Right atrium auricular region (tissue), 2 donors: Measurements from ENCODE around the gene PDE3B. TPM values are rescaled to one million over a fixed set of nuclear protein-coding genes. Genes with fewer than 3 reads are reported as not detected.
"Not testable (repeated sequence)": the region's sequence is repeated elsewhere in the genome, so short reads cannot be mapped to it uniquely, and the experiment has no call there.

ENCODE experiments used
- DNase-seq: peaks from one replicate; pipeline ENCODE4 v3.0.0-alpha.2; 2019; ENCODE audit warnings: low spot score
- H3K27ac ChIP-seq, 2 donors: fragments of 200-600 bp; sonication (generic); 1 replicate in 1 of 2; 2 replicates in 1 of 2; pipeline ENCODE4 v1.5.1; 2016 to 2019
- H3K27me3 ChIP-seq, 2 donors: fragments of 200-600 bp; sonication (generic); one replicate each; pipeline versions ENCODE4 v1.5.1 to v1.6.0; 2017 to 2019
- H3K36me3 ChIP-seq: fragments of 200-600 bp; sonication (generic); one replicate; pipeline ENCODE4 v1.5.1; 2016
- H3K4me1 ChIP-seq, 2 donors: fragments of 200-600 bp; sonication (generic); one replicate each; pipeline versions ENCODE4 v1.5.1 to v1.6.0; 2017 to 2019
- H3K4me3 ChIP-seq, 2 donors: fragments of 200-600 bp; sonication (generic); 1 replicate in 1 of 2; 2 replicates in 1 of 2; pipeline ENCODE4 v1.5.1; 2017 to 2019; ENCODE audit warnings: mild to moderate bottlenecking in 1 of 2, moderate library complexity in 1 of 2
- H3K9me3 ChIP-seq, 2 donors: fragments of 200-600 bp; sonication (generic); one replicate each; pipeline ENCODE4 v1.5.1; 2019
- total RNA-seq, 2 donors: library from RNA; depleted of rRNA; stranded (reverse); fragments of >200 nt; gene quantifications; one replicate each; pipeline ENCODE4 v1.1.0, GENCODE V29; 2016
- TF ChIP-seq, protein P1 (sequence below), 2 donors: fragments of 200-600 bp; sonication (generic); IDR thresholded peaks; one replicate each; pipeline ENCODE4 v1.5.1; 2019; ENCODE audit warnings: antibody characterized with exemption in 2 of 2

PDE3B gene
- total RNA-seq, 2 donors from 2014 or later = 13.9 to 15.3 TPM

DNA sequence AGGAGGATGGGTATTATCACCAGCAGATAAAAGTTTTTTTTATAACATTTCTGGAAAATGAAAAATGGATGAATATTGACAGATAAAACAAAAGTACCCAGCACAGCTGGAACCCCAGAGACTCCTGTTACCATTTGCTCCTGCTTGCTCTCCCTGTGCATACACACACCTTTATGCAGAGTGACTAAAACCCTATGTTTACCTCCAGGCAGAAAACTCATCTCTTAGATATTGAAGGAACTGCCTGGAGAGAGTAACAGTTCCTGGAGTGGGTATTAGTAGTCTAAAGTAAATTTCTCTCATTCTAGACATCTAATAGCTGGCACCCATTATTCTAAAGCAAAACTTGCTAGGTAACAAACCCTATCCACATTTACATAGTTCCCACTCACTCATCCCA is 210.5 kb downstream of the PDE3B start:
- TF ChIP-seq, protein P1, sequence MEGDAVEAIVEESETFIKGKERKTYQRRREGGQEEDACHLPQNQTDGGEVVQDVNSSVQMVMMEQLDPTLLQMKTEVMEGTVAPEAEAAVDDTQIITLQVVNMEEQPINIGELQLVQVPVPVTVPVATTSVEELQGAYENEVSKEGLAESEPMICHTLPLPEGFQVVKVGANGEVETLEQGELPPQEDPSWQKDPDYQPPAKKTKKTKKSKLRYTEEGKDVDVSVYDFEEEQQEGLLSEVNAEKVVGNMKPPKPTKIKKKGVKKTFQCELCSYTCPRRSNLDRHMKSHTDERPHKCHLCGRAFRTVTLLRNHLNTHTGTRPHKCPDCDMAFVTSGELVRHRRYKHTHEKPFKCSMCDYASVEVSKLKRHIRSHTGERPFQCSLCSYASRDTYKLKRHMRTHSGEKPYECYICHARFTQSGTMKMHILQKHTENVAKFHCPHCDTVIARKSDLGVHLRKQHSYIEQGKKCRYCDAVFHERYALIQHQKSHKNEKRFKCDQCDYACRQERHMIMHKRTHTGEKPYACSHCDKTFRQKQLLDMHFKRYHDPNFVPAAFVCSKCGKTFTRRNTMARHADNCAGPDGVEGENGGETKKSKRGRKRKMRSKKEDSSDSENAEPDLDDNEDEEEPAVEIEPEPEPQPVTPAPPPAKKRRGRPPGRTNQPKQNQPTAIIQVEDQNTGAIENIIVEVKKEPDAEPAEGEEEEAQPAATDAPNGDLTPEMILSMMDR (IDR thresholded peaks at IDR 0.05) = no peak
- H3K36me3 ChIP-seq = no peaks in the 10 kb centered on the region
- H3K4me1 ChIP-seq = no peaks in the 10 kb centered on the region
- H3K27ac ChIP-seq = no peak overlapping the region
- no peaks in the 10 kb centered on the region for H3K9me3 ChIP-seq
- DNase-seq = no peak
- H3K4me3 ChIP-seq = no peak overlapping the region
- H3K27me3 ChIP-seq = no peaks in the 10 kb centered on the region

DNA sequence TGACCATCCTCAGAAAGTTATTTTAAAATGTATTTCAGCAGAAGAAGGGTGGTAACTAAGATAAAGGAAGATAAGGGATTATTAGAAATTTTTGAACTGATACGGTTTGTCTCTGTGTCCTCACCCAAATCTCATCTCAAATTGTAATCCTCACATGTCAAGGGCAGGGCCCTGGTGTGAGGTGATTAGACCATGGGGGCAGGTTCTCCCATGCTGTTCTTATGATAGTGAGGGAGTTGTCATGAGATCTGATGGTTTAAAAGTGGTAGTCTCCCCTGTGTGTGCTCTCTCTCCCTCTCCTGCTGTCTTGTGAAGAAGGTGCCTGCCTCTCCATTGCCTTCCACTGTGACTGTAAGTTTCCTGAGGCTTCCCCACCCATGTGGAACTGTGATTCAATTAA is 212.3 kb downstream of the PDE3B start:
- Histone ChIP-seq H3K4me3 (no peak overlapping the region), H3K9me3 (no peaks in the 10 kb centered on the region), H3K27me3 (no peaks in the 10 kb centered on the region), H3K4me1 (no peaks in the 10 kb centered on the region), H3K27ac (no peak overlapping the region), H3K36me3 (no peaks in the 10 kb centered on the region)
- DNase-seq = no peak
- TF ChIP-seq, protein P1 (IDR thresholded peaks at IDR 0.05) = no peak

DNA sequence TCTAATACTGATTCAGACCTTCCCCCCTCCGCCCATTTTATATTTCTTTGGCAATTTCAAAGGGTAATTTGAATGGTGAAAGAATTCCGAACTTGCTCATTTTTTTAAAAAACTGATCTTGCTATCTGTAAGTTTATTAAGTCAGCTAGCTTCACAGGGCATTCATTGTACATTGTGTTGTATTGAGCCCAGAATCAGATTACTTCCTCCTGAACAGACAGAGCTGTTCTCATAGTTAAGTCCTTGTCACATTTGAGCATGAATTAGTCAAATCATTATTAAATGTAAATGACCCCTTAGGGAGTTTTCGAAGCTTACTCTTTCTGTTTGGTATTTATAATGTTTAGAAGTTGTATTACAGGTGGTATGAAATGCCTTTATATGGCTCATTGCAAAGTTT is 214.0 kb downstream of the PDE3B start:
- Histone ChIP-seq H3K9me3 (no peaks in the 10 kb centered on the region), H3K27me3 (no peaks in the 10 kb centered on the region), H3K4me3 (no peak overlapping the region), H3K4me1 (no peaks in the 10 kb centered on the region), H3K36me3 (no peaks in the 10 kb centered on the region), H3K27ac (no peak overlapping the region)
- TF ChIP-seq, protein P1 (IDR thresholded peaks at IDR 0.05) = no peak
- no peak for DNase-seq

DNA sequence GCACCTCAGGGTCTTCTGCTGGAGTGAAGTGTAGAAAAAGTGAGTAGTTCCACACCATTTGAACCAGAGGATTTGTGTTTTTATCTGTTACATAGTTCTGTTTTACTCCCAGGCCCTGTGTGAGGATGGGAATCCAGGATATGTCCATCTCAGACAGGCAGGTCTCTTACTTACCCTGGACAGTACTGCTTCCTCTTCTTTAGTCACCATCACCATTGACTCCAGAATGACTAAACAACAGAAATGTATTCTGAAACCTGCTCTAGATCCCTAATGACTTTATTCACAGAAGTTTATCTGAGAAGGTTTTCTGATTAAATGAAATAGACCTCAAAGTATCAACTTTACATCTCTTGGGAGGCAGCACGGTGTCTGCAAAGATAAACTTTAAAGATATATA is 214.8 kb downstream of the PDE3B start:
- Histone ChIP-seq H3K4me1 (no peaks in the 10 kb centered on the region), H3K27me3 (no peaks in the 10 kb centered on the region), H3K36me3 (no peaks in the 10 kb centered on the region), H3K27ac (no peak overlapping the region), H3K4me3 (no peak overlapping the region), H3K9me3 (no peaks in the 10 kb centered on the region)
- DNase-seq = no peak
- TF ChIP-seq, protein P1 (IDR thresholded peaks at IDR 0.05) = no peak

DNA sequence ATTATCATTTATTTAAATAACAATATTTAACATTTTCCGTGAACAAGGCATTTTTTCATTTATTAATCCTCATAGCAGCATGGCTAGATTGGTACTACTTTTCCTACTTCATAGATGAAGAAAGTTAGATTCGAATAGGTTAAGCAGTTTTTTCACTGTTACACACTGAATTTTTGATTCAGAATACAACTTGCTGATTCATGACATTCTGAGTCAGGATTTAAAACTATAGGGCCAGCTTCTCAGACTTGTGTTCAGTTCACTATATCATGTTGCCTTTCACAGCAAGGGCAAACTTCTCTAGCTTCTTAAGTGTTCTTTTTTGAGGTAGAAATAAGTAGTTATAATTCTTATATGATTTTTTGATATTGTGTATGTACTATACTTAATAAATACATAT is 216.9 kb downstream of the PDE3B start:
- no peak for DNase-seq
- H3K36me3 ChIP-seq = peaks cover 5% of the 10 kb centered on the region

DNA sequence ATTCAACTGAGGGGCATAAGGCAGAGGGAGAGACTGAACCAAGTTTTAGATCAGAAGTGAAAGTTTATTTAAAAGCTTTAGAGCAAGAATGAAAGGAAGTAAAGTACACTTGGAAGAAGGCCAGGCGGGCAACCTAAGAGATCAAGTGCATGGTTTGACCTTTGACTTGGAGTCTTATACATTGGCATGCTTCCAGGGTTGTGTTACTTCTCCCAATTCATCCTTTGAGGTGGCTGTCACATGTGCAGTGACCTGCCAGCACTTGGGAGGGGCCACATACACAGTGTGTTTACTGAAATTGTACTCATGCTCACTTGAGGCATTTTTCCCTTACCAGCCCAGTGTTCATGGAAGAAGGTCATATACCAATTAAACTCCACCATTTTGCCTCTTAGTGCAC is 218.1 kb downstream of the PDE3B start:
- Histone ChIP-seq H3K4me1 (no peaks in the 10 kb centered on the region), H3K27ac (no peak overlapping the region), H3K27me3 (no peaks in the 10 kb centered on the region), H3K36me3 (peaks cover 5% of the 10 kb centered on the region), H3K4me3 (no peak overlapping the region), H3K9me3 (no peaks in the 10 kb centered on the region)
- no peak for DNase-seq
- TF ChIP-seq, protein P1 (IDR thresholded peaks at IDR 0.05) = no peak

More for the DNA sequence above, 216.9 kb downstream of the PDE3B start:
- Histone ChIP-seq H3K4me1 (no peaks in the 10 kb centered on the region), H3K4me3 (no peak overlapping the region), H3K27me3 (no peaks in the 10 kb centered on the region), H3K27ac (no peak overlapping the region), H3K9me3 (no peaks in the 10 kb centered on the region)
- TF ChIP-seq, protein P1 (IDR thresholded peaks at IDR 0.05) = no peak

DNA sequence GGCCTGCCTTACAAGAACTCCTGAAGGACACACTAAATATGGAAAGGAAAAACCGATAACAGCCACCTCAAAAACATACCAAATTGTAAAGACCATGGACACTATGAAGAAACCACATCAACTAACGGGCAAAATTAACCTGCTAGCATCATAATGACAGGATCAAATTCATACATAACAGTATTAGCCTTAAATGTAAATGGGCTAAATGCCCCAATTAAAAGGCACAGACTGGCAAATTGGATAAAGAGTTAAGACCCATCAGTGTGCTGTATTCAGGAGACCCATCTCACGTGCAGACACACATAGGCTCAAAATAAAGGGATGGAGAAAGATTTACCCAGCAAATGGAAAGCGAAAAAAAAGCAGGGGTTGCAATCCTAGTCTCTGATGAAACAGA is 220.2 kb downstream of the PDE3B start:
- H3K36me3 ChIP-seq, DNase-seq: not testable (repeated sequence)

More for the DNA sequence above, 220.2 kb downstream of the PDE3B start:
- not testable (repeated sequence) for H3K27me3 ChIP-seq, H3K4me3 ChIP-seq, H3K27ac ChIP-seq, H3K9me3 ChIP-seq, H3K4me1 ChIP-seq
